GM19043 (cell line): ENCODE data around the gene ALDH1A1.

Experiments
- ATAC-seq: cut with Tn5 transposase; IDR thresholded peaks from one replicate; pipeline ENCODE4 v1.9.1; 2021; ENCODE audit warnings: low read depth; ENCODE audit not compliant: unreplicated experiment

The ALDH1A1 gene

DNA sequence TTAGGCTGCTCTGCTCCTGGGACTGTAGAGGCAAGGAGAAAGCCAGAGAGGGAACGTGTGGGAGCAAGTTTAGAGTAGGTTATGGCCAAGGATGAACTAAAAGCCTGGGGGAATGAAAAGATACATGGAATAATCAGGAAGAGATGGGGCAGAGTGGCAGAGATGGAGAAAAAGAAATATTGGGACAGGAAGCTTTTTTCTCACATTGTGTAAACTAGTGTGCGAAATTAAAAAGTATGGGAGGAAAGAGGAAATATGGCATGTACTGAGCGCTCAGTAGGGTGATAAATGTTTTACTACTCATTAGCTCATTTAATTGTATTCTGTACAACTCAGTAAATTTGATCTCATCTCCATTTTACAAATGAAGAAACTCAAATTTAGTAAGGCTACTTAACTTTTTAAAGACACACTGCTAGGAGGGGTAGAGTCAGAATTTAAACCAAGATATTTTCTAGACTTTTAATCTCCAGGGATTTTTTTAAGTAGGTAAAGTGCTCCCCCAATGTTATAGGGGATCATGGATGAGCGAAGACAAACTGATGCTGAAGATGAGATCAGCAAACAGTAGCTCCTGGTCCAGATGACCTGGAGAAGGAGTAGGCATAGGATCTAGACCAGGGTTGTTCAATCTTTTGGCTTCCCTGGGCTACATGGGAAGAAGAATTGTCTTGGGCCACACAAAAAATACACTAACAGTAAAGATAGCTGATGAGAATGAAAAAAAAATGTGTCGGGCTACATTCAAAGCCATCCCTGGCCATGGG lies 30.8 kb downstream of the ALDH1A1 start:
- ATAC-seq, result no peak

DNA sequence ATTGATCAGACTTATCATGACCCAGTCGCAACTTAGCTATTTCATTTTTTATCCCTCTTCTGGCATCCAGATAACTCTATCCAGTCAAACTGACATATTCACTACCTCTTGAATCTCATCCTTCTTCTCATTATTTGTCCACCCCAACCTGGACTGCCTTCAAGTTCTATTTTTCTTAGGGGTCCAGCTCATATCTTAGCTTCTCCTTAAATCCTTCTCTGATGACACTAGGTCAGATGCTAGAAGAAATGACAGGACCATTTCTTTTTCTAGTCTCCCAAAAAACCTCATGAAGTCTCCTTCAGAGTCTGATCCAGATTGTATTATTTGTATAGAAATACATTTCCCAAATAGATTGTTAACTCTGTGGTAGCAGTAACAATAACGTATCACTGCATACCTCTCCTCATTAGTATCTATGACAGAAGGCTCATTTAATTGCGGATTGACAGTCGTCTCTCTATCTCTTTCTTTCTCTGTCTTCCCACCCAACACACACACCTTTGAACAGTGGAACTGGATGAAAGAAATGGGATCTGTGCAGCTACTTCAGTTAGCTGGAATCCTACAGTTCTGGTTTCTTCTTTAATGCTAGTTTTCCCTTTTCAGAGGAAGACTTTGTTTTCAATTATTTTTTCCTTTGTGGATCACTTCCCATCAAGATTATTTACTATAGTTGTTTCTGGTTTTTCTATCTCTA lies 33.5 kb downstream of the ALDH1A1 start:
- ATAC-seq, result no peak

DNA sequence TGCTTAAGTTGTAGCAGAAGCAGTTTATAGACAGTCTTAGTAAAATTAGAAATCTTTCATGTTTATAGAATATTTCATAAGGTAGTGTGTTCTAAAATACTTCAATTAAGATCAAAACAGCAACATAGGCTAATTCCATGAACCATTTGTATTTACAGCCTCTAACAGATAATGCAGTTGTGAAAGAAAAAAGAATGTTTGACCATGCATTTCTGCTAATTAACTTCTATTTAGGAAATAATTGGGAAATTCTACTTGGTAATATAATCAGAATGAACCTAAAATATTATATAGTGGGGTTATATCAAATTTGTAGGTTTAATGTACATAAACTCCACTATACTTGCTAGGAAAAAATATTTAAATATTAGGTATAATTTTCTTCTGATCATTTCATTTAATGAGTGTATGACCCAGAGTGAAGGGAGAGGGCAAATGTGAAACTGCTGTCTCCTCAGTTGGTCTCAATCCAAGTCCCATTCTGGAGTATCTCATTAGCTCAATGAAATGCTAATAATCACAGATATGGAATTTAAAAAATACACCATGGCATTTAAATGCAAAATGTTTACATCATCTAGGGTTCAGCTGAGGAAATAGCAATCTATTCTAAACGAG lies 34.9 kb downstream of the ALDH1A1 start:
- ATAC-seq, result no peak

DNA sequence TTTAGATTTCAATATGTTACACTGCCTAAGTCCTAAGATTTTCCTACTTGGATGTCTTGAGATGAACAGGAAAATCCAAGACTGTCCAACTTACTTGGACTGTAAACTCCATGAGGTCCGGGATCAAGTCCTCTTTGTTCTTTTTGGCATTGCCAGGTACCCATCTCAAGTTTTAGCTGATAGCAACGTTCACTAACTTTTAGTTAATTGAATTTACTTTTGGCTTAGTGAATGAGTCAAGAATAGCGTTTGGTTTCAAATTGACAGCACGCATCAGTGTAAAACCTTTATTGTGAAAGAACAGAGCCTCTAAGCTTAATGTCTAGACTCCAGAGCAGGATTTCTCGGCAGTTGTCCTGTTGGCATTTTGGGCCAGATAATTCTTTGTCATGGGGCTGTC lies 37.2 kb downstream of the ALDH1A1 start:
- ATAC-seq, result no peak

DNA sequence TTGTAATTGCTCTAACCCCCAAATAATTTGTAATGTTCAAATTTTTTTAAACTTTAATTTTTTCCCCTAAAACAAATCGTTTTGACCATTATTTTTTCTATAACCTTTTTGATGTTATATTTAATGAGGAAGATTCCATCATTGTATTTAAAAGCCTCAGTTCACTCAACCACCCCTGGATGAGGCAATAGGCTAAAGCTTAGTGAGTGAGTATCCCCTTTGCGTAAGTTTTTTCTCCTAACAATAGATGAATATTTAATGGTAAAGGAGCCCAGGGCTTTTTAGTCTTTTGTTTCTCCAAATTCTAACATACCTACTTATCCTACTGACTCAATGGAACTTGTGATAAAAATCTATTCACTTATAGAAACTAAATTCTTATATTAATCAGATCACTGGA lies 38.1 kb downstream of the ALDH1A1 start:
- no peak for ATAC-seq

DNA sequence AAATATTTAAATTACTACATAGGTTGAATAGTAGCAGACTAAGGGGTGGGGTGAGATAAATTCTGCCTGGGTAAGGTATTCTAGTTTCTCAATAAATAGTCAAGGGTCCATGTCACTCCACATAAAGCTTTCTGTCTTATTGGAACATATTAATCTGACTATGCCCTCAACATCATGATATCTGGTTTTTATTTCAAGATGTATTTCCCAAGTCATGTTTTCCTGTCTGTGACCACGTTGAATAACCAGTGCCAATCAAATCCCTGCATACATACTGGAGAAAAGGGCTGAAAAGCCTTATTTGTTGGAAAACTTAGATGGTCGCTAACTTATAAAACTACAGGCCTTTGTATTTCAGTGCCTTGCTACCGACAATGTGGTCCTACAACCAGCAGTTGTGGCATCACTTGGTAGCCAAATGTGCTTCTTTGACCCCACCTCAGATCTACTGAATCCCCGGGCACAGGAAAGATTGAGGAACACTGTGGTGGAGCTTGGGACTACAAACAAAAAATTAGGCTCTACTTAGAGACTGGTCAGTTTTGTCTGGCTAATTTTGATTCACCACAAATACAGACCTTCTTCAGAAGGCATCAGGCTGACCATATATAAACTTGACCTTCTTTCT lies 39.4 kb downstream of the ALDH1A1 start:
- ATAC-seq, result no peak

DNA sequence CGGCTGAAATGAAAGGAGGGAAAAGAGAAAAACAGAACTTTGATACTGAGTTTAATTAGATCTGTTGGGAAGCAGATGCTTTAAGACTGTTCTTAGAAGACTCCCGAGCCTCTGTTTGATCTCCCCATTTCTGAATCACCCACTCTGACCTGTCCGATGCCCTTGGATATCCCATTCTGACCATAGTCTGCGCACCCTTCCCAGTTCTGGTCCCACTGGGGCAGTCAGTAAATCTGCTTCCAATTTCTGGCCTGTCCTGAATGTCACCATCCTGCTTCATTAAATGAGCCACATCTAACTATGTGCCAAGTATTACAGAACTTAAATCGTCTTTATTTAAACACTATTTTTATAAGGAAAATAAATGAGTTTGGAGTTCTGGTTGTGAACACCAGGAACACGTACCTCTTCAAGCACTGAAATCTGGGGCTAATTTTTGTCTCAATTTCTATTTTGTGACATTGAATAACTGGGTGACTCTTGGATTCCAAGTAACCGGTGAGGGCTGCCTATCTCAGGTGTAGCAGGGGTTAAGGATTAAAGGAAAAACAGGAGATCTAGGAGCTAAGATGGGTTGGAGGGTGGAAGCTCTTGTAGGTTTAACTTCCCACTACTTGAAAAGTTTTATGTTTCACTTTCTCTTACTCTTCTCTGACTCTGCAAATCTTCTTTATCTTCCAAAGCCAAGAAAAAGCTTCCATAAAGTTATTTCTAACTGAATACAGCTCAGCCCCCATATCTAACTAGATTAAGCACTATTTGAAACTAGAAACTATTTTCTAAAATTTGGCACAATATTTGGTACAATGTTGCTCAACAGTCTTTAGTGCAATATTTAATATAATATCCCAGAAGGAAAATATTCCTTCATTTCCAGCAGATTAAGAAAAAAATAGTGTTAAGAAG lies 40.1 kb downstream of the ALDH1A1 start:
- ATAC-seq, result no peak

DNA sequence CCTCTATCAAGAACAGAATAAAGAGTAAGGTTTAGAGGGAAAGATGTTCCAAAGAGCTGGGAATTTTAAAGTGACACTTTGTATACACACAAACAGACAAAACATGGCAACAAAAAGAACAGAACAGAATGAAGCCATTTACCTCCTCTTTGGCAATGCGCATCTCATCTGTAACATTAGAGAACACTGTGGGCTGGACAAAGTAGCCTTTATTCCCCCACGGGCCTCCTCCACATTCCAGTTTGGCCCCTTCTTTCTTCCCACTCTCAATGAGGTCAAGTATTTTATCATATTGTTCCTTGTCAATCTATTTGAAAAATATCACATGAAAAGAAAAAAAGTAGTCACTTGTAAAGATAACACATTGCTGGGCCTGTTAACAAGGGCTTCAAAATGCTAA lies 41.0 kb downstream of the ALDH1A1 start:
- ATAC-seq, result no peak

DNA sequence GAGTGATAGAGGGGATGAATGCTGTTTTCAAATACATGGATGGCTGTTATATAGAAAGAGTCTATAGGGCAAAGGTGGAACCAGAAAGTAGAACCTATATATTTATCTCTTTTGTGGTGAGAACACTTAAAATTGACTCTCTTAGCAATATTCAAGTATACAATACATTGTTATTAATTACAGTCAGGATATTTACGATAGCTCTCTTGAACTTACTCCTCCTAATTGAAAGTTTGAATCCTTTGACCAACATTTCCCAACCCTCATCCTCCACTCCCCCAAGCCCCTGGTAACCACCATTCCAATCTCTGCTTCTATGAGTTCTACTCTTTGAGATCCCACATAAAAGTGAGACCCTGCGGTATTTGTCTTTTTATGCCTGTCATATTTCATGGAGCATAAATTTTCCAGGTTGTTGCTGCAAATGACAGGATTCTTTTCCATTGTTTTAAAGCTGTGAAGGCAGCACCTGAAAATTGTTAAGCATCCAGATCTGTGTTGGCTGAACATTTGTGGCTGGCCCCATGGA lies 41.5 kb downstream of the ALDH1A1 start:
- ATAC-seq, result no peak

DNA sequence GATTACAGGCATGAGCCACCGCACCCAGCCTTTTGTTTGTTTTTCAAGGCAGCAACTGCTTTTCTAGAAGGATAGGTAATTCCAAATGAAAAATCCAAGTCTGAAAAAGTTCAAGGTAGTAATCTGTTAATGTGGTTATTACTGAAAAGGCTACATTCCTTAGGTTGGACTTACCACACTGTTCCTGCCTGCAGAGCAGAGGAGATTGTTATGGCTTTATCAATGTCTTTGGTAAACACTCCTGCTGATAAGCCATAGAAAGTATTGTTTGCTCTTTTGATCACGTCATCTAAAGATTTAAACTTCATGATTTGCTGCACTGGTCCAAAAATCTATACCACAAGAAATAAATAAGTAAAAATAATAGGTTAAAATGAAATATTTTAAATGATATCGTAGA lies 43.4 kb downstream of the ALDH1A1 start:
- ATAC-seq, result no peak

DNA sequence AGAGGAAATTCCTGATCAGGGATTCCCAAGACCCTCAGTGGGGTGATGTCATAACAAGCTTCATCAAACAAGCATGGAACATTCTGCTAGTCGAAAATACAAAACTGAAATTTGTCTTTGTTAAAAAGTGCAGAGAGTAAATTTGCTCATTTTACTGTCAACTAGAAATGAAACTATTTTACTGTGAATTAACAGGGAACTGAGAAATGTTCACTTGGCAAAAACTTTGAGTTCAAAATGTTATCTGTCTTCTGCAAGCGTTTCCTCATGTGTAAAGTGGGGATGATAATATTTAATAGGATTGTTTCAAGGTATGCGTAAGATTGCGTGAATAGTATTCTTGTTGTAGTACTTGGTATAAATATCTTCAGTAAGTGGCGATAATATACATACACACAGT lies 45.4 kb downstream of the ALDH1A1 start:
- ATAC-seq, result no peak

DNA sequence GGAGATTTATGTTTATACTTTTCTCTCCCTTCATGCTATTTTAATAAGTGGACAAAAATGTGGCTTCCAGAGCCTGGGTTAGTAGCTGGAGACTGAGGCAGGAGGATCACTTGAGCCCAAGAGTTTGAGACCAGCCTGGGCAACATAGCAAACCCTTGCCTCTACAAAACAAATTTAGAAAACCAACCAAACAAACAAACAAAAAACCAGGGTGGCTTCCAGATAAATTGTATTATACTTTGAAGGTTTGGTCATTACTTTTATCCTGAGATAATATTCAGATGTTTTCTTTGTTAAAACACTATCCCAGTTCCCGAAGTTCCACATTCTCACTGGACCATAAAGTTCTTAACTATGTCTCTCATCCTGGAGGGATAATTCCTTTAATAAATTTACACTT lies 46.0 kb downstream of the ALDH1A1 start:
- no peak for ATAC-seq

DNA sequence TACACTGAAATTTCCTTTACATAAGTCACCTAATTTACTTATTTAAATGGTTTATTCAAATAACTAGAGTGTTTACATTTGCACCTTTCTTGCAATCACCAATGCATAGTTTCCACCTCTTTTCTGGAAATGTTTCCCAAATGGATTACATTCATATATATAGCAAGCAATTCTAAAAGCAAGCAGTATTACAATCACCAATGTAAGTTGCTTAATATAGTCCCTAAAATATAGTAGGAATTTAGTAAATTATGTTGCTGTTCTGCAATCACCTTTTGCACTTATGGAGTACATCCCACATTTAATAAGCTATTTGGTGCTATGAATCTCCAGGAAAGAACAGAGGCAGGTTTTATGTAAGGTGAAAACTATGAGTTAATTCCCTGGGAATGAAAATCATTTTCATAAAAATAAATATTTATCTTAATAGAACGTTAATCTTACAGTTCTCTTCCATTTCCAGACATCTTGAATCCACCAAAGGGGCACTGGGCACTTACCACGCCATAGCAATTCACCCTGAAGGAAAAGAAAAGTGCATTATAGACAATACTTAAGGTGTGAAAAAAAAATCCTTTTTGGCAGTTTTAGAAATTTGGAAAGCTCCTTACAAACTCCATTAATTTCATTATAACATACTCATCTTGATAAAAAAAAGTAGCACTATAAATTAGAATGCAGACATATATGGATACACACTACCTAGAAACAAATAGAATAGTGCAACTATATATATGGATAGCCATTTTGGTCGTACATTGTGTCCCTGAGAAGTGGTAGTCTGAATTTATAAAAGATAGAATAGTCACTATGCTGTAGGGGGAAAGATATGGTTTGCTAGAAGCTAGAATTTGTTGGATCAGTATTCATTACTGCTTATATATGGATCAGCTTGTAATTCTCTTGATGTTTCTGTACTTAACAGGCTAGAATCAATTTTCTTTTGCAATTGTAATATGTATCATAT lies 47.1 kb downstream of the ALDH1A1 start:
- no peak for ATAC-seq

DNA sequence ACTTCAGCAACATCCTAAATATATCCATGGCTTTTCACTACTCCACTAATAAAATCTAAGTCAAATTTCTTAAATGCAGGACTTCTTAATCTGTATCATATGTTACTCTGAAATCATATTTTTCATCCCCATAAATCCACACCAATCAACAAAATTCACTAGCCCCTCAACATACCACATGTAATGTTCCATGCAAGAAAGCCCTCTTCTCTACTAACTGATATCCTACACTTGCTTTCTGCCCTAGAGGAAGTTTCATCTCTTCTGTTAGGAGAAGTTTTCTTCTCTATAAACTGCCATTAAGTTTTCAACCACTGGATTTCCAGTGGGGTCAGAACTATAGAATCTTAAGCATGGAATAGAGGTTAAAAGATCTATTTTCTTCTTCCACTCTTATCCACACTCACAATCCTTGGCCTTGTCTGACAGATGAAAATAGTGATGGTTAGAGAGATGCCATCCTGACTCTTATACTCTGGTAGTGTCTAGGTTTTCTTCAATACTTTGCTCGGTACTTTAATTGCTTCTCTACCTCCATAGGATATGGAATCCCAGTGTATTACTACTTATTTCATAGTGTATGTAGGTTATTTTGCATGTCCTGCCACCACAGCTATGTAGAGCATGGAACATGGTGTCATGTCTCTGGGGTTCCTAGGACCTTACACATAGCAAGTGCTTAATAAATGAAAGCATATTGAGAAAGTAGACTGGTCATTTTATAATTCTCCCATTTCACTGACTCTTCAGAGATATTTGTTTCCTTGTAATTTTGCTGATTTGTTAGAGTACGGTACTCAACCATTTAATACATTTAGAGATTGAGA lies 48.4 kb downstream of the ALDH1A1 start:
- no peak for ATAC-seq

DNA sequence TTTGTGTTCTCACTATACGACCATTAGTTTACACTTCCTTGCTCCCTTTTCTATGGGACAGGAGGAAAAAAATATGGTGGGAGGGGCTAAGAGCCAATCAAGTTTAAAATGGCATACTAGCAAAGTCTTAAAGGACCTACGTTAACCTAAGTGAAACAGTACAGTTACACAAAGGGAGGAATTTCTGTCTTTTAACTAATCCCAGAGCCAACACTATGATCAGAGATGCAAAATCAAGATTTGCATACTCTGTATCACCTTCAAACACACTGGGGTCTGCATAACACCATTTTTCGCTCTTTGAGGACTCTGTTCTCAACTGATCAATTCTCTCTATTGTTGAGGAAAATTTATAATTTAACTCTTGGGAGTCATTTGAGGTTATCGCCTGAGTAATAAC lies 49.8 kb downstream of the ALDH1A1 start:
- ATAC-seq, result no peak

DNA sequence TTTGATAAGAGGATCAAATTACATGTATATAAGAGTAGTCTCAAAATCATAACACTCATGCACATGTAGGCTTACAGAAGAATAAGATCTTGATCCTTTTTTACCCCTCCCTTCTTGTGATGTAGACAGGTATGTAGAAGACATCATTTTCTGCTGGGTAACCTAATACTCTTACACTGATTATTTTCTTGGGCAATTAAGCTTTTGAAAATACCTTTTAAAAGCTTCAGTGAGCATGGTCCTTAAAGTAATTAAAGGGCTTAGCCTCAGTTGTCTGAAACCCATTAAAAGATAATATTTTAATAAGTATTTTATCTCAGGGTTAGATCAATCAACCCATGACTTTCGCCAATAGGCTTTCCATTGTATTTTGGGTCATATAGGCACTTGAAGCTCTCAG lies 50.6 kb downstream of the ALDH1A1 start:
- no peak for ATAC-seq

DNA sequence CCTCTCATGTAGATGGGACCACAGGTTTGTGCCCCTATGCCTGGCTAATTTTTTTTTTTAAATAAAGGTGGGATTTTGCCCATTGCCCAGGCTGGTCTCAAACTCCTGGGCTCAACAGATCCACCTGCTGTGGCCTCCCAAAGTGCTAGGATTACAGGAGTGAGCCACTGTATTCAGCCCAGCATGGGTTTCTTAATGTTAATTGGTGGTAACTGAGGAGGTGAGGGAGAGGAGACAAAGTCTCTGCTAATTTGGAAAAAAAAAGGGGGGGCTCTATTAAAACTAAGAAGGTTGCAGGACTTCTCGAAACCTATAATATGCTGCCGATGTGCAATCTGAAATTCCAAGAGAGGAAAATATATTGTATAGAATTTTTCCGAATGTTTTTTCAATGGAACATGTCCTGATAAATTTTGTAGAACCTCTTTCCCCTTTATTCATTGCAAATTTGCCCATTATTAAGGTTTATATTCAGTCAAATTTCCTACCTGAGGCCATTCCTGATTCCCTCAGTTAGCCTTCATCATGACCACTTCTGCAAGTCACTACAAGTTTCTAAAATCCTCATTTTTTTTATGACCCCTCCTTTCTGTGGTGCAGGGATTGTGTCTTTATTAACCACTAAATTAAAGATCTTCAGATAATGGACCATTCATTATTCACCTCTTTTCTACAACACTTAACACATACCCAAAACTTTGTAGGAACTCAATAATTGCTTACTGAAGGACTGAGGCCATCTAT lies 52.9 kb downstream of the ALDH1A1 start:
- no peak for ATAC-seq
